Prostate gland (tissue), 2 donors: ENCODE data around the gene ZNRF3.

ENCODE experiments used
- CTCF ChIP-seq, 4 experiments: fragments of 200-600 bp in 2 of 4; fragments of 450-650 bp in 2 of 4; sonication (generic) in 2 of 4; IDR thresholded peaks; 1 replicate in 3 of 4; 2 replicates in 1 of 4; pipeline ENCODE4 v1.5.1; 2016 to 2019; ENCODE audit warnings: antibody characterized with exemption in 4 of 4, mild to moderate bottlenecking in 2 of 4, moderate library complexity in 2 of 4
- POLR2A ChIP-seq: fragments of 450-650 bp; IDR thresholded peaks from one replicate; pipeline ENCODE4 v1.6.1; 2016; ENCODE audit warnings: antibody characterized with exemption, mild to moderate bottlenecking
- POLR2AphosphoS5 ChIP-seq: sonication (generic); formaldehyde crosslinking; IDR thresholded peaks from one replicate; pipeline ENCODE4 v1.6.1; 2017; ENCODE audit warnings: antibody characterized with exemption

GRCh38 chr22:28977060-28977459, 93.7 kb downstream of the ZNRF3 start:
- TF ChIP-seq POLR2AphosphoS5, result no peak
- TF ChIP-seq POLR2A, result no peak
- TF ChIP-seq CTCF (IDR thresholded peaks at IDR 0.05), result no peak
